Heart left ventricle (tissue), 13 donors: ENCODE measurements around the gene NPY1R.

Experiments used
- CTCF ChIP-seq, 12 donors: fragments of 200-600 bp; sonication (generic) in 4 of 12; IDR thresholded peaks; one replicate each; pipeline versions ENCODE4 v1.5.0 to v1.8.0; 2018 to 2022; ENCODE audit warnings: antibody characterized with exemption in 12 of 12, mild to moderate bottlenecking in 5 of 12
- POLR2A ChIP-seq, 2 donors: fragments of 450-650 bp; IDR thresholded peaks; one replicate each; pipeline ENCODE4 v1.6.1; 2017; ENCODE audit warnings: antibody characterized with exemption in 2 of 2, mild to moderate bottlenecking in 2 of 2, moderate library complexity in 2 of 2
- donor health status: ischemic (EF 13 %, LVEDD 7.1; RV severe dilation, severe dysfunction).
- donor health status: DM: no; HTN: yes; CAD: no.
- donor health status: DM: no; HTN: no; CAD: no.
- donor health status: ischemic (EF 25% LVEDD 6.9; RV normal size, moderate dysfunction).
- donor health status: ischemic (EF 25% LVEDD 5.7; RV mildly dilated, moderate dysfunction).
- donor health status: ischemic (EF 35%, LVEDD 5.7; RV mildly dilated, moderate dysfunction).
- donor health status: nonischemic (EF 11% LVEDD 7.7; RV severe dilation, severe dysfunction).
- donor health status: DM: yes; HTN: yes; CAD: no.
- donor health status: PGD.
- donor health status: ischemic (EF 29% LVEDD 5.4; RV normal size, mild dysfunction).
- donor health status: nonischemic (EF 23%, LVEDD 6.1; RV moderate dilation, normal function).

GRCh38 chr4:163280703-163281519 is 51.5 kb downstream of the NPY1R start:
- TF ChIP-seq POLR2A (IDR thresholded peaks at IDR 0.05) (no peak), CTCF (IDR thresholded peaks at IDR 0.05) (no peak)
